Stimulated activated CD4-positive, alpha-beta T cell treated with anti-CD3 and anti-CD28 coated beads, Interleukin-2, amount 100 ng/mL, for 4 hours (primary cell): ENCODE data around the gene CHI3L1.
A peak's percentile ranks its signal among the peaks of the same experiment; 100 is the strongest.

Experiments
- DNase-seq: peaks from one replicate; pipeline ENCODE4 v3.0.0-alpha.2; 2020; ENCODE audit warnings: low read depth

Gene CHI3L1

GRCh38 chr1:203181586-203182386 lies 4.7 kb downstream of the CHI3L1 start:
- DNase-seq = no peak

- no peak for DNase-seq
Observed at GRCh38 chr1:203180611-203181330, 5.7 kb downstream of the CHI3L1 start.

DNA sequence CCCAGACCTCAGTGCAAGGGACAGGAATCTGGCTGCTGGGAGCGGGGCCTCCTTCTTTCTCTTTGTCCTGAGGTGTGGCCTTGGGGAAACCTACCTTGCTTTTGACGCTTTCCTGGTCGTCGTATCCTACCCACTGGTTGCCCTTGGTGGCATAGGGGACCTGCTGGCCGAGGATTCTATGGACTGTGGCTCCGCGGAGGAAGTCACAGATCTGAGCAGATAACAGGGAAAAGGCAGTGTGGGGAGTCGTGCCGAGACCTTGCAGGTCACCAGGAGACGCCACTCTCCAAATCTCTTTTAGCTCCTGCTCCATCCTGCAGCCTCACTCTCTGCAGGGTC lies 6.9 kb downstream of the CHI3L1 start:
- DNase-seq = no peak

DNA sequence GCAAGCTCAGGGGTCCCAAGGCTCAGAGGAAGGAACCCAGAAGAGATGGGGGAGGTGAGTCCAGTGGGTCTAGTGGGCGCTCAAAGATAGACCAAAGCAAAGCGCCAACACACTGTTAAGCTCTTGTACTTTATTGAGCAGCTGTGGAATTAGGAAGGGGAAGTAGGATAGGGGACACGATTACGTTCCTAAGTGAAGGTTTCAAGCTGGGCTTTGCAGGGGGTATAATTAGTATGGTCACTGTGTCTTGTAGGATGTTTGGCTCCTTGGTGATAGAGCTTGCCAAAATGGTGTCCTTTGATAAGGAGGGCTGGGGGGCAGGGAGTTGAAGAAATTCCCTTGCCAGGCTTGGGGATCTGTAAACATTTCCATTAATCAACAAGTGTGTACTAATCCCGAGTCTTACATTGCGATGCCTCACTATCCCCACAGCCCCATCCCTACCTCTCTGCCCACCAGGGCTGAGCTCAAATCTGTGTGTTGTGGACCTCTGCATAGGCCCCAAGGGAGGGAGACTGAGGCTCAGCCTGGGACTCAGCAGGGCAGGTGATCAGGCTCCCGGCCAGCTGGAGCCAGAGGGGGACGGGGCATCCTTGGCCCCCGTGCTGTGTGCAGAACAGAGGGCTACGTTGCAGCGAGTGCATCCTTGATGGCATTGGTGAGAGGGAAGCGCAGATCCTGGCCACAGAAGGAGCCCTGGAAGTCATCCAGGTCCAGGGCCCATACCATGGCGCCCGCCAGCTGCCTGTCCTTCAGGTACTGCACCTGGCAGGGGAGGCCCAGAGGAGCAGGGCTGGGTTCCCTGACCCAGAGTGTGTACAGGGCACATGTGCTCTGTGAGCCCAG lies 7.5 kb downstream of the CHI3L1 start:
- no peak for DNase-seq

- no peak for DNase-seq
Observed at GRCh38 chr1:203178083-203178482, 8.4 kb downstream of the CHI3L1 start.

- DNase-seq = no peak
Observed at GRCh38 chr1:203177470-203178039, 8.9 kb downstream of the CHI3L1 start.

- no peak for DNase-seq
Observed at GRCh38 chr1:203177036-203177405, 9.5 kb downstream of the CHI3L1 start.

DNA sequence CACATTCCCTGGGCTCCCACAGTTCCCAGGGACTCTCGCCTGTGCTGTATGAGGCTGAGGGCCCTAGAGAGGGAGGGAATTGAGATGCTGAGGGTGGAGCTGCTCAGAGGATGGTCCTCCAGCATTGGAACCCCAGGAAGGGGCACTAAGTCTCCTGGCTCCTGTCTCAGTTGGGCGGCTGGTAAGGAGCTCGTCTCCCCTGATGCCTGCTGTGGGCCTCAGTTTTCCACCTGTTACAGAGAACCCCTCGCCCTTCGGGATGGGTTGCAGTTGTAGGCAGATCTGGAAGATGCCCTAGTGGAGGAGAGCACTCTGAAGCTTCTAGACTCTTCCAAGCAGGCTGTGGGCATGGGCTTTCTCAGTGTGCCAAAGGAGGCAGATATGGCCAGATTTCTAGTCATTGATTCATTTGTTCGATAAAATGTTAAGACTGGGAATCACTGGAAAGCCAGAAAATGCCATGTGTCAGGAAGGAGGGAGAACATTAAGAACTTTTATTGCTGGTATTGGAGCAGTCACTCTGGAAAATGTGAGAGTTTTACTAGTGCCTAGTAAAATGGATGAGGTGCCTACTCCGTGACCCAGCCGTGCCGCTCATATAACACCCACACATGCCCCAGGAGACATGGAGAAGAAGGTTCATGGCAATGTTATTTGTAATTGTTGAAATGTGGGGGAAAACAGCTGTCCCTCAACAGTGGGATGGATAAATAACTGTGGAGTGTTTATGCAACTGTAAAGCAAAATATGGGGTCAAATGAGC lies 10.1 kb downstream of the CHI3L1 start:
- DNase-seq = no peak

- DNase-seq = no peak
Observed at GRCh38 chr1:203175827-203176241, 10.7 kb downstream of the CHI3L1 start.

DNA sequence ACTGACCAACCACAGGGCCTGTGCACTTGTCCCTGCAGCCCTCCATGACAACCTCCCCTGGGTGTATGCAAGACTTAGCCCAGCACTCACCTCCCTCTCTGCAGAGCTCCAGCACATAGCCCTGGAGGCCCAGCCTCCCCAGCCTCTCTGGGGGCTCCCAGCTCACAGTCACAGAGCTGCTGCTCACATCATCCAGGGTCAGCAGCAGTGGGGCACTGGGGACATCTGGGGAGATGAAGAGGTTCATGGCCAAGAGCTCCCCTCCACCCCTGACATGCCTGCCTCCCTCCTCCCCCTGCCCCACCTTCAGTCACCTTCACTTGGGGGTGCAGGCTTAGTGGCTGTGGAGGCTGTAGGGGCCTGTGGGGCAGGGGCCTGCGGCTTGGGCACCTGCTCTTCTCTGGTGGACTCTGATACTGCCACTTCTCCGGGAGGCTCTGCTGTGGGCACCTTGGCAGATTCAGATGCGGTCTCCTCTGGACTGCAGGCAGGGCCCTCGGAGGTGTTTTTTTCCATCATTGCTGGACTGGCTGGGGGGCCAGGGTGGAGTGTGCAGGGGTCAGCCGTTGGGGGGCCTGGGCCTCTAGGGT lies 11.2 kb downstream of the CHI3L1 start, which contains the start of gene MYBPH:
TSS of gene MYBPH (minus strand) at position 590 of the 590 bp plus-strand sequence. CDS start at position 519, 71 bp downstream.
- no peak for DNase-seq

DNA sequence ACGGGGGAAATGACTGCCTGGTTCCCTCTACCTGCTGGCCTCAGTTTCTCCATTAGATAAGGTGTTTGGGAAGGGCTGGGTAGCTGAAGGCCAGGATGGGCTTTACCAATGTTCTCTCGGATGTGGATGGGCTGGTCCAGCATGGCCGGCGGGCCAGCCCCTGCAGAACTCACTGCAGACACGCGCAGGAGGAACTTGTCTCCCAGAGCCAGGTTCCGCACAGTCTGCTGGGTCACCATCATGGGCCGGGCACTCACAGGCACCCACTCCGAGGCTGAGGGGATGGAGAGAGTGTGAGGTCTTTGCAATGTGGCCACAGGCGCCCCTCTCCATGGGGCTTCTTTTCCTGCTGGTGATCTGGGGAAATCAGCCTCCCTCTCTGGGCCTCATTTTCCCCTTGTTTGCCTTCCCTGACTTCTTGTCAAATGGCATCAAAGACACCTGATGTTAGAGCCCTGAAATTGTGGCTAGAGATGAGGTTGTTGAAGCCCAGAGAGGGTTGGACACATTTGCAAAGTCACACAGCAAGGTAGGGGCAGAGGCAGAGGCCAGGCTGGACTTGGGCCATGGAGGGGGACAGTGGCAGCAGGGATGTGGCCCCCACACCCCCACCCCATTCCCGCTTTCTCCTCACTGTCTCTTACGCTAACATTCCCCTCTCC lies 12.0 kb downstream of the CHI3L1 start:
- no peak for DNase-seq

DNA sequence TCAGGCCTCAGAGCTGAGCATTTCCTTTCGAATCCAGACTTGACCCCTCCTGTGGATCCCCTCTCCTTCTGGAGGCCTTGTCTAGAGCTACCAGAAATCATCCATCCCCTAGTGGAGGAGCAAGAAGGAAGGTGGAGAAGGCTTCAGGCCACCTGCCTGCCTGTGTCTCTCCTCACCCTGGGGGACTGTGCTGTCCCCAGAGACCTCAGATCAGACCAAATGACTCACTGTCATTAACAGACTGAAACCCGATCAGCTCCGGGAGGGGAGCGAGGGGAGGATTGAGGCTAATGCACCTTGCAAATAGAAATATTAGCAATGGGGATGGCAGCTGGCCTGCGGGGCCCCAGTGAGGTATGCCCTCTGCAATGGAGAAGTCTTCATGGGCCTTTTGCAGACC lies 12.9 kb downstream of the CHI3L1 start:
- no peak for DNase-seq

- DNase-seq = no peak
Observed at GRCh38 chr1:203173011-203173555, 13.4 kb downstream of the CHI3L1 start.

DNA sequence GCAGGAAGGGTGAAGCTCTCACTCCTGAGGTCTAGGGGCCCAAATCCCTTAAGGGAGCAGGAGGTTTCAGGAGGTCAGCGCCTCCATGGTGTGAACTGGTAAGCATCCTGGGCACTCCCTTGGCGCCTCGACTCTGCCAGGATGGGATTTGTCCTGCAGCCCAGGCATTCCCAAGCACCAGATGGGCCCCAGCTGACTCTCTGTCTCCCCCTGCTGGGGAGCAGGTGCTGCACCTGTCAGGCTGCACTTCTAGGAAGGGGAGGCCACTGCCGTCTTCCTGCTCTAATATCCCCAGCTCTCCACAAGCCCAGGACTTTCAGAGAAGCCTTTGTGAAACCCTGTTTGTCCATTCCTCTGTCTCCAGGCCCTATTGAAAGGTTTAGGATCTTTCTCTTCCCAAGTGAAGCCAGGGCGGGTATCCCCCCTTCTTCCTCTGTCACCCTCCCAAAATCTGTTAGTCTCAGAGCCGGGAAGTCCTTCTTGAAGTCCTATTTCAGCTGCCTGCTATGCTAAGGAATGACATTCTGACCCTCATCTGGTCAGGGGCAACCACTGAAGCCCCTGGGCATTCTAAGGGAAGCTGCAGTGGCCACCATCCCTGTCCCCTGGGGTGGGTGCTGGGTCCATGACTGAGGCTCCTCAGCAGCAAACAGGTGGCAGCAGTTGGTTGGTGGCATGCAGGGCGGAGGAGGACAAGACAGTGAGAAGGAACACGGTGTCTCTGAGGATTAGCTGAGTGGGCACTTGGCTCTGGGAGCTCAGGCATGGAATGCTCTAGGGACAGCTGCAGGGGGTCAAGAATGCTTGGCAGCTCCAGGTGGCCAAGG lies 14.1 kb downstream of the CHI3L1 start:
- DNase-seq = peak; percentile 13

GRCh38 chr1:203171341-203172183 lies 14.9 kb downstream of the CHI3L1 start:
- no peak for DNase-seq

- DNase-seq = no peak
Observed at GRCh38 chr1:203170625-203171330, 15.7 kb downstream of the CHI3L1 start.

- no peak for DNase-seq
Observed at GRCh38 chr1:203169770-203170520, 16.6 kb downstream of the CHI3L1 start.
